CD14-positive monocyte (primary cell): ENCODE results near the gene CLEC4M. TPM values are rescaled to one million over a fixed set of nuclear protein-coding genes. Genes with fewer than 3 reads are reported as not detected.

Experiments used
- DNase-seq, 3 donors: peaks; one replicate each; pipeline ENCODE4 v3.0.0-alpha.2; 2011 to 2022
- H2AFZ ChIP-seq: 2 replicates; pipeline ENCODE4 v1.6.0; 2012; ENCODE audit warnings: mild to moderate bottlenecking, low read depth, low read length, inconsistent platforms; ENCODE audit not compliant: insufficient read depth, poor library complexity, severe bottlenecking
- H3K27ac ChIP-seq, 2 donors: 1 replicate in 1 of 2; 2 replicates in 1 of 2; pipeline ENCODE4 v1.5.1; 2012 to 2013; ENCODE audit warnings: low read length in 2 of 2, control low read depth in 1 of 2, inconsistent platforms in 1 of 2, low read depth in 1 of 2, mild to moderate bottlenecking in 1 of 2
- H3K27me3 ChIP-seq, 2 donors: one replicate each; pipeline versions ENCODE4 v1.6.0 to v1.6.1; 2011 to 2013; ENCODE audit warnings: low read length in 2 of 2; ENCODE audit not compliant: control insufficient read depth in 2 of 2, insufficient read depth in 2 of 2
- H3K36me3 ChIP-seq, 2 donors: replicated peaks in 1 of 2; 1 replicate in 1 of 2; 2 replicates in 1 of 2; pipeline versions ENCODE4 v1.5.1 to v1.6.1; 2012 to 2013; ENCODE audit warnings: low read length in 2 of 2, control low read depth in 1 of 2, inconsistent platforms in 1 of 2, mild to moderate bottlenecking in 1 of 2; ENCODE audit not compliant: insufficient read depth in 2 of 2, control insufficient read depth in 1 of 2
- H3K4me1 ChIP-seq, 2 donors: 1 replicate in 1 of 2; 2 replicates in 1 of 2; pipeline versions ENCODE4 v1.5.1 to v1.6.1; 2012 to 2013; ENCODE audit warnings: low read length in 2 of 2, control low read depth in 1 of 2, inconsistent platforms in 1 of 2, mild to moderate bottlenecking in 1 of 2, moderate library complexity in 1 of 2; ENCODE audit not compliant: insufficient read depth in 2 of 2, control insufficient read depth in 1 of 2
- H3K4me2 ChIP-seq: replicated peaks from 2 replicates; pipeline ENCODE3; 2012; ENCODE audit warnings: low read length, moderate library complexity, mild to moderate bottlenecking; ENCODE audit not compliant: poor library complexity, severe bottlenecking; ENCODE audit errors: extremely low read depth
- H3K4me3 ChIP-seq, 3 experiments: fragments of 200-600 bp in 1 of 3; sonication (generic) in 1 of 3; replicated peaks in 1 of 3; 1 replicate in 2 of 3; 2 replicates in 1 of 3; pipeline ENCODE4 v1.5.1; 2011 to 2013; ENCODE audit warnings: low read length in 3 of 3, mild to moderate bottlenecking in 3 of 3, control low read depth in 2 of 3, low read depth in 2 of 3, inconsistent platforms in 1 of 3, moderate library complexity in 1 of 3
- H3K79me2 ChIP-seq: 2 replicates; pipeline ENCODE4 v1.6.0; 2012; ENCODE audit warnings: mild to moderate bottlenecking, control low read depth, inconsistent platforms, low read length, moderate library complexity; ENCODE audit not compliant: insufficient read depth
- H3K9ac ChIP-seq: 2 replicates; pipeline ENCODE4 v1.6.0; 2017; ENCODE audit warnings: low read length, mild to moderate bottlenecking; ENCODE audit not compliant: insufficient read depth, poor library complexity, severe bottlenecking
- H3K9me3 ChIP-seq, 2 donors: replicated peaks in 1 of 2; 1 replicate in 1 of 2; 2 replicates in 1 of 2; pipeline versions ENCODE4 v1.5.1 to v1.6.1; 2012 to 2013; ENCODE audit warnings: low read length in 2 of 2, control low read depth in 1 of 2; ENCODE audit not compliant: control insufficient read depth in 1 of 2, insufficient read depth in 1 of 2
- H4K20me1 ChIP-seq: 2 replicates; pipeline ENCODE4 v1.6.0; 2012; ENCODE audit warnings: mild to moderate bottlenecking, low read length, control low read depth, moderate library complexity; ENCODE audit not compliant: insufficient read depth
- H3K27ac Mint-ChIP-seq, 7 donors: one replicate each; pipeline ENCODE4 v1.8.0; 2020; ENCODE audit warnings: mild to moderate bottlenecking in 7 of 7, mixed read lengths in 7 of 7, moderate library complexity in 6 of 7, inconsistent platforms in 2 of 7
- H3K27me3 Mint-ChIP-seq, 3 donors: one replicate each; pipeline ENCODE4 v1.8.0; 2021 to 2022; ENCODE audit warnings: low read depth in 3 of 3, mild to moderate bottlenecking in 3 of 3, mixed read lengths in 3 of 3, moderate library complexity in 3 of 3, inconsistent platforms in 1 of 3
- H3K36me3 Mint-ChIP-seq, 2 donors: one replicate each; pipeline ENCODE4 v1.8.0; 2020; ENCODE audit warnings: mixed read lengths in 2 of 2, inconsistent platforms in 1 of 2, mild to moderate bottlenecking in 1 of 2
- H3K4me1 Mint-ChIP-seq: one replicate; pipeline ENCODE4 v1.8.0; 2020; ENCODE audit warnings: mild to moderate bottlenecking, mixed read lengths
- H3K4me3 Mint-ChIP-seq, 2 donors: one replicate each; pipeline ENCODE4 v1.8.0; 2020; ENCODE audit warnings: mild to moderate bottlenecking in 2 of 2, mixed read lengths in 2 of 2, moderate library complexity in 1 of 2
- H3K9me3 Mint-ChIP-seq, 7 donors: one replicate each; pipeline ENCODE4 v1.8.0; 2020 to 2022; ENCODE audit warnings: mixed read lengths in 7 of 7, mild to moderate bottlenecking in 6 of 7, moderate library complexity in 6 of 7, inconsistent platforms in 2 of 7
- CTCF ChIP-seq: fragments of 200-600 bp; IDR thresholded peaks from one replicate; pipeline ENCODE4 v1.8.0; 2022; ENCODE audit warnings: antibody characterized with exemption, mild to moderate bottlenecking
- WGBS: methylation state at CpG from one replicate; pipeline ENCODE4 v1.1.5; 2013; ENCODE audit warnings: missing lambda C conversion rate; ENCODE audit not compliant: insufficient coverage; 5-methylcytosine and 5-hydroxymethylcytosine counted together
- intact Hi-C, 2 donors: fragments of 100-400 bp; cut with micrococcal nuclease; formaldehyde crosslinking; loops; one replicate each; pipeline versions ENCODE4 v1.15.0 to v1.15.1; 2023
- polyA plus RNA-seq, 3 donors: library from polyadenylated mRNA; depleted of rRNA in 1 of 3; unstranded in 2 of 3; stranded (reverse) in 1 of 3; fragments of 300-500 nt in 2 of 3; fragments of >200 nt in 1 of 3; fragmentation: Illumina TruSeq in 2 of 3; gene quantifications; 1 replicate in 2 of 3; 2 replicates in 1 of 3; pipeline ENCODE4 v1.2.3, GENCODE V29; 2012 to 2021

The CLEC4M gene
- polyA plus RNA-seq, 3 donors: not detected

- H3K9me3 Mint-ChIP-seq: peaks cover 0 to 8% (median 5%) of the 10 kb centered on the region in 7 donors
- H3K4me2 ChIP-seq: no peak overlapping the region
- no peak overlapping the region for H2AFZ ChIP-seq
- intact Hi-C loops: loop anchor here in 1 of 2 donors (5.0 kb wide), 2 partner anchors 34 to 49 kb away; no protein-coding TSS in a partner anchor
- peaks cover 2 to 7% (median 6%) of the 10 kb centered on the region in 3 donors for H3K27me3 Mint-ChIP-seq
- H3K27ac ChIP-seq: no peak overlapping the region
- peaks cover 36% of the 10 kb centered on the region for H3K4me1 Mint-ChIP-seq
- H3K9ac ChIP-seq: no peak overlapping the region
- peak overlapping the region in 1 of 7 donors; percentile 22 for H3K27ac Mint-ChIP-seq
- no peaks in the 10 kb centered on the region for H3K79me2 ChIP-seq
- peak; percentile 25 for TF ChIP-seq CTCF
- 16% methylated on average over 2 of the region's 4 CpGs for WGBS
- peaks cover 0 to 2% of the 10 kb centered on the region in 2 donors for H3K36me3 Mint-ChIP-seq
- H3K36me3 ChIP-seq: no peaks in the 10 kb centered on the region
- H3K4me1 ChIP-seq: peaks cover 20 to 29% of the 10 kb centered on the region in 2 donors
- no peak overlapping the region for H3K4me3 Mint-ChIP-seq
- no peaks in the 10 kb centered on the region for H4K20me1 ChIP-seq
- no peak overlapping the region for H3K4me3 ChIP-seq
- no peaks in the 10 kb centered on the region for H3K9me3 ChIP-seq
- DNase-seq: peak in 2 of 3 donors; percentile 40 to 48
- no peaks in the 10 kb centered on the region for H3K27me3 ChIP-seq
These were observed 14.3 kb upstream of the CLEC4M start for GRCh38 chr19:7748756-7749155.

DNA sequence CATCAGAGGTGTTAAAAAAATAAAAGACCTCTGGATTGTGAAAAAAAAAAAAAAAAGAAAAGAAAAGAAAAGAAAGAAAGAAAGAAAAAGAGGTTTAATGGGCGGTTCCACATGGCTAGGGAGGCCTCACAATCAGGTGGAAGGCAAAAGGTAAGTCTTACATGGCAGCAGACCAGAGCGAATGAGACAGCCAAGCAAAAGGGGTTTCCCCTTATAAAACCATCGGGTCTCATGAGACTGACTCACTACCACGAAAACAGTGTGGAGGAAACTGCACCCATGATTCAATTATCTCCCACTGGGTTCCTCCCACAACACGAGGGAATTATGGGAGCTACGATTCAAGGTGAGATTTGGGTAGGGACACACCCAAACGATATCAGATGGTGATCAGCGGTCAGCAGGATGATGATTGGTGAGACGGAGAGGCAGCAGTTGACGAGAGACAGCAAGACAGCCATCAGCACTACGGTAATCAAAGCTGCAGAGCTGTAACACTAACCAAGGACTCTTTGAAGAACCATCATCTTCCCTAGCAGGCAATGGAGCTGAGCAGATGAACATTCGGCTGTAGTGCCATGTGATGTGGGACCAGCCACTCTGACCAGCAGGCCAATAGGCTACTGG is 11.8 kb upstream of the CLEC4M start:
- peak; percentile 76 to 86 (median 81) for DNase-seq
- no peaks in the 10 kb centered on the region for H3K27me3 ChIP-seq
- no peaks in the 10 kb centered on the region for H3K36me3 ChIP-seq
- H3K9me3 ChIP-seq: peaks cover under 1 to 7% of the 10 kb centered on the region in 2 donors
- H3K4me1 Mint-ChIP-seq: peaks cover 30% of the 10 kb centered on the region
- no peak overlapping the region for H3K4me3 Mint-ChIP-seq
- H3K4me3 ChIP-seq: no peak overlapping the region
- no peak for TF ChIP-seq CTCF
- H3K4me2 ChIP-seq: no peak overlapping the region
- no peaks in the 10 kb centered on the region for H4K20me1 ChIP-seq
- WGBS: 76% methylated on average over 9 of the region's 12 CpGs
- H2AFZ ChIP-seq: no peak overlapping the region
- peaks cover 2 to 8% (median 2%) of the 10 kb centered on the region in 3 donors for H3K27me3 Mint-ChIP-seq
- no peaks in the 10 kb centered on the region for H3K79me2 ChIP-seq
- peaks cover 0 to 4% of the 10 kb centered on the region in 2 donors for H3K36me3 Mint-ChIP-seq
- H3K27ac ChIP-seq: no peak overlapping the region
- H3K27ac Mint-ChIP-seq: peak overlapping the region in 6 of 7 donors; percentile 13 to 88 (median 71)
- H3K9me3 Mint-ChIP-seq: peaks cover 7 to 13% (median 9%) of the 10 kb centered on the region in 7 donors
- intact Hi-C loops: loop anchor here in 1 of 2 donors (5.0 kb wide), 1 partner anchor 49 kb away; the partner anchor contains the start of gene FCER2
- no peak overlapping the region for H3K9ac ChIP-seq
- H3K4me1 ChIP-seq: peaks cover 20 to 29% of the 10 kb centered on the region in 2 donors
